ENCODE results near the gene BPTF.
A peak's percentile ranks its signal among the peaks of the same experiment; 100 is the strongest.
"Not testable (repeated sequence)": the region's sequence is repeated elsewhere in the genome, so short reads cannot be mapped to it uniquely, and the experiment has no call there.

Gene BPTF

DNA sequence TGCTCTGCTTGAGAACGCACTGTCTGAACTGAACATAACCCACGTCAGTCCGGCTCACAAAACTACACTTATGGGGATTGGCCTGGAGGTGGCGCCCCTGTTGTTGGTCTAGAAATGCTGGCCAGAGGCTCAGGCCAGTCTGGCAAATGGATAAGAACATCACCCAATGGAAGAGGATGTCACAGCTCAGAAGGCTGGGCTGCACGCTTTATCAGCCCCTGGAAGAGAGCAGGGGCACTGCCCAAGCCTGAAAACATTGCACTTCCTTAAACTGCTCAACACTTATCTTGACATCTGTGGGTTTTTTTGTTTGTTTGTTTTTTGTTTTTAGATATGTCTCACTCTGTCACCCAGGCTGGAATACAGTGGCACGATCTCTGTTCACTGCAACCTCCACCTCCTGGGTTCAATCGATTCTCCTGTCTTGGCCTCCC is 24.8 kb upstream of the BPTF start:
- peak; percentile 82 for DNase-seq (ENCODE audit: extremely low spot score)
- CTCF ChIA-PET = interaction anchor here (0.6 to 4.0 kb wide), 39 partner anchors 9 to 210 kb away, joined by 3 to 37 read pairs (median 4); partner anchors contain the start of gene BPTF
- POLR2A ChIA-PET = no interaction called here
- TF ChIP-seq, protein P1, sequence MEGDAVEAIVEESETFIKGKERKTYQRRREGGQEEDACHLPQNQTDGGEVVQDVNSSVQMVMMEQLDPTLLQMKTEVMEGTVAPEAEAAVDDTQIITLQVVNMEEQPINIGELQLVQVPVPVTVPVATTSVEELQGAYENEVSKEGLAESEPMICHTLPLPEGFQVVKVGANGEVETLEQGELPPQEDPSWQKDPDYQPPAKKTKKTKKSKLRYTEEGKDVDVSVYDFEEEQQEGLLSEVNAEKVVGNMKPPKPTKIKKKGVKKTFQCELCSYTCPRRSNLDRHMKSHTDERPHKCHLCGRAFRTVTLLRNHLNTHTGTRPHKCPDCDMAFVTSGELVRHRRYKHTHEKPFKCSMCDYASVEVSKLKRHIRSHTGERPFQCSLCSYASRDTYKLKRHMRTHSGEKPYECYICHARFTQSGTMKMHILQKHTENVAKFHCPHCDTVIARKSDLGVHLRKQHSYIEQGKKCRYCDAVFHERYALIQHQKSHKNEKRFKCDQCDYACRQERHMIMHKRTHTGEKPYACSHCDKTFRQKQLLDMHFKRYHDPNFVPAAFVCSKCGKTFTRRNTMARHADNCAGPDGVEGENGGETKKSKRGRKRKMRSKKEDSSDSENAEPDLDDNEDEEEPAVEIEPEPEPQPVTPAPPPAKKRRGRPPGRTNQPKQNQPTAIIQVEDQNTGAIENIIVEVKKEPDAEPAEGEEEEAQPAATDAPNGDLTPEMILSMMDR (IDR thresholded peaks at IDR 0.05; ENCODE audit: control extremely low read depth, extremely low read depth, low read depth, missing control alignments) = peak; percentile 82

DNA sequence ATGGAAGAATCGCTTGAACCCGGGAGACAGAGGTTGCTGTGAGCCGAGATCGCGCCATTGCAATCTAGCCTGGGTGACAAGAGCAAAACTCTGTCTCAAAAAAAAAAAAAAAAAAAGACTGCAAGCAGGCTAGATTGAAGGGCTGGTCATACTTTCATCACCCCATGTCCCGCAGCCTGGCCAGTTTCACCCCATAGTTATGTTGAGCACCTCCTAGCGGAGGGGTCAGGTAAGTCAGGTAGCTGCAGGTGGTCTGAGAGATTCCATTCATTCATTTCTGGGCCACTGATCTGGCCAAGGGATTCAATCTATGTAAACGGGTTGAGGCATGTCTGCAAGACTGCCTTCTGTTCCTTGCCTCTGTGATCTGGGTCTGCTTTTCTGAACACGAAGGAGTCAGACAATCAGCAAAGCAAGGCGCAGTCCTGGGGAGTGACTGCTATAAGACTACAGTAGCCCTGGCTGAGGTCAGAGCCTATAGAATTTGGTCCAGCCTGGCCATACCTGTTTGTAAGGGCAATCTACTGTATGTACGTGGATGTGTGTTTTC is 23.6 kb upstream of the BPTF start:
- ChIA-PET POLR2A (no interaction called here), CTCF (interaction anchor here (0.9 to 4.0 kb wide), 12 partner anchors 8 to 157 kb away, joined by 3 to 38 read pairs (median 6); partner anchors contain the start of gene BPTF)
- TF ChIP-seq, protein P1 (IDR thresholded peaks at IDR 0.05; ENCODE audit: control extremely low read depth, extremely low read depth, low read depth, missing control alignments) = no peak
- no peak for DNase-seq (ENCODE audit: extremely low spot score)

DNA sequence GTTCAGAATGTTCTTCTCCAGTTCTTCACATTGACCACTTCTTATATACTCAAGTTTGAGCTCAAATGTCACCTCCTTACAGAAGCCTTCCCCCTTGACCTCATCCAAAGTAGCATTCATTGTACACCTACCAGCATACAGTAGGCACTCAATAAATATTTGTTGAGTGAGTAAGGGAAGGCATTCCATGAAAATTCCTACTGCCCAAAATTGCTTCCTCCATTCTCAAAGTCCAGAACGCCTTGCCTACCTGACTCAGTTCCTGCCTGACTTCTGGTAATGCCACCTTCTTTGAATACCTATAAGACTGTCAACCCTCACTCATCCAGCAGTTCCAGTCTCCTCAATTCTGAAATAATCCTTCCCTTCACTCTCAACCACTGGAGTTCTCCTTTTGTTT is 14.8 kb upstream of the BPTF start:
- DNase-seq (ENCODE audit: extremely low spot score) = no peak
- CTCF ChIA-PET = interaction anchor here (1.4 to 3.1 kb wide), 4 partner anchors 9 to 50 kb away, joined by 5 to 10 read pairs (median 8); partner anchors contain the start of gene BPTF
- TF ChIP-seq, protein P1 (IDR thresholded peaks at IDR 0.05; ENCODE audit: control extremely low read depth, extremely low read depth, low read depth, missing control alignments) = no peak
- POLR2A ChIA-PET = no interaction called here

DNA sequence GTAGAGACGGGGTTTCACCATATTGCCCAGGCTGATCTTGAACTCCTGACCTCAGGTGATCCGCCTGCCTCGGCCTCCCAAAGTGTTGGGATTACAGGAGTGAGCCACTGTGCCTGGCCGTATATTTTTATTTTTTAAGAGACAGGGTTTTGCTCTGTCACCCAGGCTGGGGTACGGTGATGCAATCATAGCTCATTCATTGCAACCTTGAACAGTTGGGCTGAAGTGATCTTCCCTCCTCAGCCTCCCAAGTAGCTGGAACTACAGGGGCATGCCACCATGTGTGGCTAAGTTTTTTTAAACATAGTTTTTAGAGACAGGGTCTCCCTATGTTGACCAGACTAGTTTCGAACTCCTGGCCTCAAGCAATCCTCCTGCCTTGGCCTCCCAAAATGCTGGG is 12.9 kb upstream of the BPTF start:
- DNase-seq (ENCODE audit: extremely low spot score); POLR2A ChIA-PET: not testable (repeated sequence)
- CTCF ChIA-PET = interaction anchor here (1.0 to 5.3 kb wide), 6 partner anchors 9 to 94 kb away, joined by 3 to 36 read pairs (median 4); partner anchors contain the start of genes BPTF and NOL11

DNA sequence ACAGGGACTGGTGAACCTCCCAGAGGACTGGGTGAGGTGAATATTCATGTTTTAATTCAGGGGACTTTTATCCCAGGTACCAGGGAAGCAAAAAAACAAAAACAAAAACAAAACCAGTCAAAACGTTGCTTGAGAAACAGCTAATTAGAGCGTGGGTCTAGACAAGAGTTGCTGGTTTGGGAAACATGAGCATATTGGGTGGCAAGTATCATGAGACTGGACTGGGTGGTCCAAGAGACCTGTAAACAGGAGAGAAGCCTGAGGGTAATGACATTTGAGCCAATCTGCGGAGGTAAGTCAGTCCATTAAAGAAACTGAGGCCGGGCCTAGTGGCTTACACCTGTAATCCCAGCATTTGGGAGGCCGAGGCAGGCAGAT is 11.5 kb upstream of the BPTF start:
- TF ChIP-seq, protein P1 (IDR thresholded peaks at IDR 0.05; ENCODE audit: control extremely low read depth, extremely low read depth, low read depth, missing control alignments) = no peak
- ChIA-PET CTCF (interaction anchor here (1.2 to 5.3 kb wide), 4 partner anchors 10 to 47 kb away, joined by 3 to 36 read pairs (median 8); partner anchors contain the start of gene BPTF), POLR2A (interaction anchor here (1.7 kb wide), 1 partner anchor 11 kb away, joined by 4 read pairs; the partner anchor contains the start of gene BPTF)
- no peak for DNase-seq (ENCODE audit: extremely low spot score)

DNA sequence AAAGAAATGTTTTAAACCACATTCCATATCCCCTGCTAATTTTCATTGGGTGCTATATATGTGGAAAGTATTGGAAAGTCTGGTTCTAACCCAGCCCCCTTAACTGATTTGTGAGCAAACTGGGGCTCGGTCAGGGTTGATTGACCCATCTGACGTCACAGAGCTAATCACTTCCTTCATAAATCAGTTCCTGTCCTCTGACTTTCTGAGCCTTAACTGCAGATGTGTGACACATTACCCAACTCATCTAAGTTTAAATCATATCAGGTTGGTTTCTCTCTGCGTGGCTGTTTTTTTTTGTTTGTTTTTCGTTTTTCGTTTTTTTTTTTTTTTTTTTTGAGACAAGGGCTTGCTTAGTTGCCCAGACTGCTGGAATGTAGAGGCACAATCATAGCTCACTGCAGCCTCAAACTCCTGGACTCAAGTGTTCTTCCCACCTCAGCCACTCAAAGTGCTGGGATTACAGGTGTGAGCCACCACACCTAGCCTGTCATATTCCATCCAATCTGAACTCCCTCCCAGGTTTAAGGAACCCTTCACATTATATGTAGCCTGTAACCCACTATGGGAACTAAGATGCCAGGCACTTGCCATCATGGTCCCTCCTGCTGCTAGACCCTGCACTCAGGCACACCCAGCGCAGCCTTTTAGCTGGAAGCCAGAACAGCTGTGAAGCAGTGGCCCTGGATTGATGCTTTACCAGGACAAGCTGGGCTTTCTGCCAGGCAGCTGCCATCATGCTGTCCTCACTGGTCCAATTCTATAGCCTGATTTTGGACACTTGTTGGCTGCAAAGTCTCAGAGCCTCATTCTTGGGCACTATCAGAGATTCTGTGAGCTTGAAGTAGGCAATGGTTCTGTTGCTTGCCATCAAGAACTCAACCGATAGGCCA is 6.9 kb upstream of the BPTF start:
- POLR2A ChIA-PET = interaction anchor here (0.5 to 0.6 kb wide), 2 partner anchors 13 to 475 kb away, joined by 3 to 6 read pairs; no protein-coding TSS in a partner anchor
- peak; percentile 70 for DNase-seq (ENCODE audit: extremely low spot score)
- TF ChIP-seq, protein P1 (IDR thresholded peaks at IDR 0.05; ENCODE audit: control extremely low read depth, extremely low read depth, low read depth, missing control alignments) = no peak
- CTCF ChIA-PET = interaction anchor here (0.7 to 1.3 kb wide), 4 partner anchors 15 to 24 kb away, joined by 3 to 5 read pairs (median 4); no protein-coding TSS in a partner anchor
